Coronary artery (tissue), 2 donors: ENCODE measurements around the gene MAGEB6B.
"Not testable (repeated sequence)": the region's sequence is repeated elsewhere in the genome, so short reads cannot be mapped to it uniquely, and the experiment has no call there.

Experiments
- DNase-seq: peaks from one replicate; pipeline ENCODE4 v3.0.0-alpha.2; 2017; ENCODE audit warnings: low spot score
- H3K27ac ChIP-seq, 2 donors: fragments of 200-600 bp; sonication (generic); one replicate each; pipeline ENCODE4 v1.5.1; 2016 to 2019
- H3K4me3 ChIP-seq: fragments of 200-600 bp; sonication (generic); 2 replicates; pipeline ENCODE4 v1.5.1; 2016; ENCODE audit warnings: mild to moderate bottlenecking, moderate library complexity
- TF ChIP-seq, protein P1 (sequence below): fragments of 200-600 bp; sonication (generic); IDR thresholded peaks from one replicate; pipeline ENCODE4 v1.5.1; 2019; ENCODE audit warnings: antibody characterized with exemption

Gene MAGEB6B

GRCh38 chrX:26160301-26160700, at the start of gene MAGEB6B:
TSS of gene MAGEB6B (plus strand) at chrX:26160601. CDS start at chrX:26160601, 0 bp downstream.
- TF ChIP-seq, protein P1, sequence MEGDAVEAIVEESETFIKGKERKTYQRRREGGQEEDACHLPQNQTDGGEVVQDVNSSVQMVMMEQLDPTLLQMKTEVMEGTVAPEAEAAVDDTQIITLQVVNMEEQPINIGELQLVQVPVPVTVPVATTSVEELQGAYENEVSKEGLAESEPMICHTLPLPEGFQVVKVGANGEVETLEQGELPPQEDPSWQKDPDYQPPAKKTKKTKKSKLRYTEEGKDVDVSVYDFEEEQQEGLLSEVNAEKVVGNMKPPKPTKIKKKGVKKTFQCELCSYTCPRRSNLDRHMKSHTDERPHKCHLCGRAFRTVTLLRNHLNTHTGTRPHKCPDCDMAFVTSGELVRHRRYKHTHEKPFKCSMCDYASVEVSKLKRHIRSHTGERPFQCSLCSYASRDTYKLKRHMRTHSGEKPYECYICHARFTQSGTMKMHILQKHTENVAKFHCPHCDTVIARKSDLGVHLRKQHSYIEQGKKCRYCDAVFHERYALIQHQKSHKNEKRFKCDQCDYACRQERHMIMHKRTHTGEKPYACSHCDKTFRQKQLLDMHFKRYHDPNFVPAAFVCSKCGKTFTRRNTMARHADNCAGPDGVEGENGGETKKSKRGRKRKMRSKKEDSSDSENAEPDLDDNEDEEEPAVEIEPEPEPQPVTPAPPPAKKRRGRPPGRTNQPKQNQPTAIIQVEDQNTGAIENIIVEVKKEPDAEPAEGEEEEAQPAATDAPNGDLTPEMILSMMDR, result no peak
- no peak within 1 kb of the TSS for H3K27ac ChIP-seq
- no peak within 1 kb of the TSS for H3K4me3 ChIP-seq
- DNase-seq, result no peak

DNA sequence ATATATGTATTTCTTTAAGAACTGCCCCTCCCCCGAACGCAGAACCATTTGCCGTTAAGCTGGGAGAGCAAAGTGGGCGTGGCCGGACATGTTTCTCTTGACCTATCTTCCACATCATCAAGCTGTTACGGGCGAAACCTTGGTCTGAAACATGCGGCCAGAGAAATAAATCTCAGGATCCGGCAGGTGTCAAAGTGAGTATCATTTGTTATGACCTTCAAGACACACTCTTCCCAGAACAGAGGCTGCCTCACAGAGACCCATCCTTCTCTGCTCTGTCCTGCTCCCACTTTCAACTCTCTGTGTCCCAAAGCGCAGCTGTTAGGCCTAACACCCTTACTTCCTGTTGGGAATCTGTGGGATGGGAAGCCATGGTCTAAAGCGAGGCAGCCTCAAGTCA, 22.1 kb upstream of the MAGEB6B start, which contains the start of gene MAGEB18:
Gene MAGEB18 (plus strand): TSS at position 70 of the 400 bp plus-strand sequence. CDS start 643 bp downstream, outside the sequence.
- no peak for DNase-seq
- Histone ChIP-seq H3K27ac (no peak within 1 kb of the TSS), H3K4me3 (no peak within 1 kb of the TSS)
- TF ChIP-seq, protein P1, result no peak

- no peak for DNase-seq
- TF ChIP-seq, protein P1, result no peak
- Histone ChIP-seq H3K4me3 (no peak overlapping the region), H3K27ac (no peak overlapping the region)
Measured at GRCh38 chrX:26146024-26146423, 14.4 kb upstream of the MAGEB6B start.

DNA sequence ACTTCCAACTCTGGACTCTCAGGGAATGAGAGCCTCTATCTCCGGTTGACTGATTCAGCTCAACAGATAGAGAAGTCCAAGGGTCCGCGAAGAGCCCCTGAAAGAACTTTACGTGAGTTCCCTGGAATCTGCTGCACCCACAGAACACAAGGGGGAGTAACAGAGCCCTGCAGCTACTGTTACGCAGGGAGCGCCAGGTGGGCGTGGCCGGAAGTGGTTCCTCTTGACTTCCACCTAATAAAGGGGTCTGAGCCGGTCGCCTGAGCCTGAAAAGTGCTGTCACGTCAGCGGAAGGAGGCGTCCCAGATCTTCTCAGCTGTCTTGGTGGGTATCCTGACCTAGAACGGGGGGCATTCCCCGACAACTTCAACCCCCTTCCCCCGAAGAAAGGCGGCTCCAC, 31.8 kb downstream of the MAGEB6B start, which contains the start of gene MAGEB6:
Gene MAGEB6 (plus strand): TSS at position 237 of the 400 bp plus-strand sequence. CDS start 1,407 bp downstream, outside the sequence.
- no peak within 1 kb of the TSS for H3K4me3 ChIP-seq
- TF ChIP-seq, protein P1, result no peak
- no peak within 1 kb of the TSS for H3K27ac ChIP-seq
- no peak for DNase-seq

DNA sequence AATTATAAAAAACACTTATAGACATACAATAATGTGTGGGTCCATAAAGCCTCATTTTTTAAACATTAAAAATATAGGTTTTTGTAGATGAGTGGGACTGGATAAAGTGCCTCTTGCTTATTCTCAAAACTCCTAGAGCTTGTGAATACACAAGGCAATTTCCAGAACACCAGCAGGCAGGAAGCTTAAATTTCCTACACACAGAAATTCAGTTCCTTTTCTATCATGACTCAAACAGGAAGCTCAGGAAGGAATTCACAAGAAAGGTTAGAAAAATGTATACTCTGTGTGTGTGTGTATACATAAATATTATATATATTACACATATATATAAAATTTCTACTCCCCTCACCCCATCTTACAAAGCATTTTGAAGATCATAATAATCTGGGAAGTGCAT, 43.2 kb downstream of the MAGEB6B start:
- no peak for DNase-seq

GRCh38 chrX:26204717-26205116, 44.3 kb downstream of the MAGEB6B start:
- not testable (repeated sequence) for DNase-seq, H3K27ac ChIP-seq, H3K4me3 ChIP-seq

More for the DNA sequence above, 43.2 kb downstream of the MAGEB6B start:
- TF ChIP-seq, protein P1, result no peak
- no peak overlapping the region for H3K4me3 ChIP-seq
- no peak overlapping the region for H3K27ac ChIP-seq

- DNase-seq, result no peak
- Histone ChIP-seq H3K4me3 (no peak overlapping the region), H3K27ac (no peak overlapping the region)
- TF ChIP-seq, protein P1, result no peak
Measured at GRCh38 chrX:26208012-26208411, 47.6 kb downstream of the MAGEB6B start.
